CD8-positive, alpha-beta memory T cell (primary cell): ENCODE measurements around the gene RIC8B. TPM values are rescaled to one million over a fixed set of nuclear protein-coding genes. Genes with fewer than 3 reads are reported as not detected.

ENCODE experiments used
- CTCF ChIA-PET: fragments of 350-600 bp; sonication (Branson Sonifier 250); formaldehyde crosslinking; loops from one replicate; lab custom pipeline; 2021; ENCODE audit warnings: antibody characterized with exemption; lab: Charles Lee
- POLR2A ChIA-PET: fragments of 350-600 bp; sonication (Branson Sonifier 250); formaldehyde crosslinking; loops from one replicate; lab custom pipeline; 2021; ENCODE audit warnings: antibody characterized with exemption; lab: Charles Lee
- DNase-seq, 5 donors: peaks; one replicate each; pipeline versions ENCODE4 v3.0.0 to v3.0.0-alpha.2; 2020 to 2022; ENCODE audit warnings: mixed read lengths in 1 of 5
- H3K27ac ChIP-seq: one replicate; pipeline ENCODE4 v1.7.0; 2013; ENCODE audit warnings: low read depth, mild to moderate bottlenecking, low read length, moderate library complexity
- H3K27me3 ChIP-seq: 2 replicates; pipeline ENCODE4 v1.7.0; 2013; ENCODE audit warnings: low read length, mild to moderate bottlenecking; ENCODE audit not compliant: insufficient read depth, poor library complexity, severe bottlenecking
- H3K36me3 ChIP-seq: 2 replicates; pipeline ENCODE4 v1.7.0; 2013; ENCODE audit warnings: mild to moderate bottlenecking, low read length, moderate library complexity; ENCODE audit not compliant: insufficient read depth
- H3K4me1 ChIP-seq: 2 replicates; pipeline ENCODE4 v1.7.0; 2013; ENCODE audit warnings: mild to moderate bottlenecking, low read length, moderate library complexity; ENCODE audit not compliant: insufficient read depth
- H3K4me3 ChIP-seq: 2 replicates; pipeline ENCODE4 v1.7.0; 2013; ENCODE audit warnings: mild to moderate bottlenecking, low read length
- H3K9me3 ChIP-seq: 2 replicates; pipeline ENCODE4 v1.7.0; 2013; ENCODE audit warnings: mild to moderate bottlenecking, low read length
- H3K27ac Mint-ChIP-seq, 8 donors: one replicate each; pipeline ENCODE4 v1.8.0; 2020 to 2021; ENCODE audit warnings: mixed read lengths in 8 of 8, mild to moderate bottlenecking in 6 of 8, inconsistent platforms in 3 of 8, moderate library complexity in 3 of 8
- H3K27me3 Mint-ChIP-seq, 2 donors: one replicate each; pipeline ENCODE4 v1.8.0; 2020 to 2021; ENCODE audit warnings: mixed read lengths in 2 of 2, mild to moderate bottlenecking in 1 of 2, moderate library complexity in 1 of 2
- H3K36me3 Mint-ChIP-seq, 3 donors: one replicate each; pipeline ENCODE4 v1.8.0; 2020 to 2021; ENCODE audit warnings: mixed read lengths in 3 of 3, inconsistent platforms in 1 of 3, mild to moderate bottlenecking in 1 of 3
- H3K4me1 Mint-ChIP-seq, 3 donors: one replicate each; pipeline ENCODE4 v1.8.0; 2020 to 2021; ENCODE audit warnings: mixed read lengths in 3 of 3, inconsistent platforms in 1 of 3, mild to moderate bottlenecking in 1 of 3
- H3K4me3 Mint-ChIP-seq, 7 donors: one replicate each; pipeline ENCODE4 v1.8.0; 2020 to 2021; ENCODE audit warnings: mixed read lengths in 7 of 7, mild to moderate bottlenecking in 6 of 7, moderate library complexity in 4 of 7, inconsistent platforms in 2 of 7
- H3K9me3 Mint-ChIP-seq, 5 donors: one replicate each; pipeline ENCODE4 v1.8.0; 2020 to 2022; ENCODE audit warnings: mixed read lengths in 5 of 5, mild to moderate bottlenecking in 3 of 5, moderate library complexity in 2 of 5, inconsistent platforms in 1 of 5
- polyA plus RNA-seq: library from polyadenylated mRNA; unstranded; fragments of 300-500 nt; fragmentation: Illumina TruSeq; gene quantifications from one replicate; pipeline ENCODE4 v1.2.3, GENCODE V29; 2021
- total RNA-seq, 2 experiments: library from RNA; stranded (reverse); gene quantifications; one replicate each; pipeline ENCODE4 v1.2.3, GENCODE V29; 2021

RIC8B gene
- total and polyA plus RNA-seq, 3 experiments from 2014 or later: 9.9 to 11.2 (median 10.2) TPM

GRCh38 chr12:106847861-106848260 lies 73.4 kb downstream of the RIC8B start:
- Mint-ChIP-seq H3K4me3 (no peak overlapping the region), H3K27me3 (no peaks in the 10 kb centered on the region), H3K36me3 (peaks cover 0 to 24% (median 8%) of the 10 kb centered on the region in 3 donors), H3K27ac (no peak overlapping the region), H3K4me1 (no peaks in the 10 kb centered on the region), H3K9me3 (no peaks in the 10 kb centered on the region)
- no peaks in the 10 kb centered on the region for H3K4me1 ChIP-seq
- CTCF ChIA-PET: no interaction called here
- no peaks in the 10 kb centered on the region for H3K9me3 ChIP-seq
- POLR2A ChIA-PET: no interaction called here
- H3K36me3 ChIP-seq: peaks cover 23% of the 10 kb centered on the region
- DNase-seq: no peak
- H3K27ac ChIP-seq: no peak overlapping the region
- no peak overlapping the region for H3K4me3 ChIP-seq
- no peaks in the 10 kb centered on the region for H3K27me3 ChIP-seq

- H3K27me3 ChIP-seq: no peaks in the 10 kb centered on the region
- no peaks in the 10 kb centered on the region for H3K27me3 Mint-ChIP-seq
- CTCF ChIA-PET: interaction anchor here (1.2 kb wide), 1 partner anchor 9 kb away, joined by 3 read pairs; no protein-coding TSS in a partner anchor
- peaks cover 4 to 5% (median 4%) of the 10 kb centered on the region in 3 donors for H3K4me1 Mint-ChIP-seq
- no peak for DNase-seq
- H3K36me3 ChIP-seq: peaks cover 11% of the 10 kb centered on the region
- H3K36me3 Mint-ChIP-seq: peaks cover 0 to 19% (median 7%) of the 10 kb centered on the region in 3 donors
- no peak overlapping the region for H3K27ac ChIP-seq
- H3K9me3 Mint-ChIP-seq: no peaks in the 10 kb centered on the region
- no peak overlapping the region for H3K27ac Mint-ChIP-seq
- POLR2A ChIA-PET: no interaction called here
- H3K9me3 ChIP-seq: no peaks in the 10 kb centered on the region
- H3K4me3 ChIP-seq: no peak overlapping the region
- no peak overlapping the region for H3K4me3 Mint-ChIP-seq
- peaks cover 8% of the 10 kb centered on the region for H3K4me1 ChIP-seq
These were observed 76.8 kb downstream of the RIC8B start for GRCh38 chr12:106851306-106851705.

GRCh38 chr12:106854723-106855122 lies 80.2 kb downstream of the RIC8B start:
- Mint-ChIP-seq H3K4me3 (peak overlapping the region in 2 of 7 donors; percentile 8 to 14), H3K9me3 (no peaks in the 10 kb centered on the region), H3K36me3 (peaks cover under 1 to 29% (median 9%) of the 10 kb centered on the region in 3 donors), H3K27ac (peak overlapping the region in 2 of 8 donors; percentile 50 to 81), H3K27me3 (no peaks in the 10 kb centered on the region), H3K4me1 (peaks cover 4 to 5% (median 4%) of the 10 kb centered on the region in 3 donors)
- no peaks in the 10 kb centered on the region for H3K9me3 ChIP-seq
- no peak overlapping the region for H3K4me3 ChIP-seq
- no peaks in the 10 kb centered on the region for H3K27me3 ChIP-seq
- H3K27ac ChIP-seq: no peak overlapping the region
- ChIA-PET POLR2A (no interaction called here), CTCF (no interaction called here)
- H3K4me1 ChIP-seq: peaks cover 8% of the 10 kb centered on the region
- peaks cover 8% of the 10 kb centered on the region for H3K36me3 ChIP-seq
- no peak for DNase-seq

GRCh38 chr12:106855221-106855758 lies 80.8 kb downstream of the RIC8B start:
- H3K4me3 Mint-ChIP-seq: no peak overlapping the region
- peaks cover 8% of the 10 kb centered on the region for H3K4me1 ChIP-seq
- no peak overlapping the region for H3K4me3 ChIP-seq
- H3K27me3 ChIP-seq: no peaks in the 10 kb centered on the region
- H3K4me1 Mint-ChIP-seq: peaks cover 4 to 5% (median 4%) of the 10 kb centered on the region in 3 donors
- ChIA-PET CTCF (no interaction called here), POLR2A (no interaction called here)
- H3K9me3 Mint-ChIP-seq: no peaks in the 10 kb centered on the region
- H3K27ac ChIP-seq: no peak overlapping the region
- no peak overlapping the region for H3K27ac Mint-ChIP-seq
- peaks cover 8% of the 10 kb centered on the region for H3K36me3 ChIP-seq
- no peaks in the 10 kb centered on the region for H3K27me3 Mint-ChIP-seq
- DNase-seq: no peak
- H3K9me3 ChIP-seq: no peaks in the 10 kb centered on the region
- H3K36me3 Mint-ChIP-seq: peaks cover 5 to 32% (median 9%) of the 10 kb centered on the region in 3 donors

GRCh38 chr12:106861984-106862916 lies 87.8 kb downstream of the RIC8B start:
- no peak overlapping the region for H3K4me3 ChIP-seq
- Mint-ChIP-seq H3K27me3 (no peaks in the 10 kb centered on the region), H3K27ac (no peak overlapping the region), H3K36me3 (peaks cover 5 to 56% (median 26%) of the 10 kb centered on the region in 3 donors), H3K9me3 (no peaks in the 10 kb centered on the region), H3K4me1 (peaks cover 6 to 27% (median 11%) of the 10 kb centered on the region in 3 donors), H3K4me3 (no peak overlapping the region)
- no peaks in the 10 kb centered on the region for H3K27me3 ChIP-seq
- DNase-seq: no peak
- no peak overlapping the region for H3K27ac ChIP-seq
- no peaks in the 10 kb centered on the region for H3K9me3 ChIP-seq
- H3K36me3 ChIP-seq: peaks cover 4% of the 10 kb centered on the region
- ChIA-PET POLR2A (no interaction called here), CTCF (no interaction called here)
- no peaks in the 10 kb centered on the region for H3K4me1 ChIP-seq

GRCh38 chr12:106863189-106863588 lies 88.7 kb downstream of the RIC8B start:
- no peak for DNase-seq
- Mint-ChIP-seq H3K27me3 (no peaks in the 10 kb centered on the region), H3K9me3 (no peaks in the 10 kb centered on the region), H3K4me1 (peaks cover 9 to 31% (median 11%) of the 10 kb centered on the region in 3 donors), H3K27ac (peak overlapping the region in 1 of 8 donors; percentile 52), H3K4me3 (no peak overlapping the region), H3K36me3 (peaks cover 5 to 60% (median 28%) of the 10 kb centered on the region in 3 donors)
- Histone ChIP-seq H3K27ac (no peak overlapping the region), H3K4me1 (no peaks in the 10 kb centered on the region), H3K4me3 (no peak overlapping the region), H3K27me3 (no peaks in the 10 kb centered on the region), H3K36me3 (peaks cover 4% of the 10 kb centered on the region), H3K9me3 (no peaks in the 10 kb centered on the region)
- ChIA-PET CTCF (no interaction called here), POLR2A (no interaction called here)

- H3K27ac Mint-ChIP-seq: peak overlapping the region in 2 of 8 donors; percentile 2 to 75
- CTCF ChIA-PET: no interaction called here
- no peaks in the 10 kb centered on the region for H3K36me3 ChIP-seq
- no peaks in the 10 kb centered on the region for H3K27me3 ChIP-seq
- H3K4me1 ChIP-seq: no peaks in the 10 kb centered on the region
- H3K9me3 ChIP-seq: no peaks in the 10 kb centered on the region
- H3K4me3 ChIP-seq: no peak overlapping the region
- POLR2A ChIA-PET: no interaction called here
- H3K4me1 Mint-ChIP-seq: peaks cover 11 to 31% (median 12%) of the 10 kb centered on the region in 3 donors
- no peak overlapping the region for H3K4me3 Mint-ChIP-seq
- H3K27me3 Mint-ChIP-seq: no peaks in the 10 kb centered on the region
- no peak for DNase-seq
- peaks cover 0 to 56% (median 26%) of the 10 kb centered on the region in 3 donors for H3K36me3 Mint-ChIP-seq
- no peaks in the 10 kb centered on the region for H3K9me3 Mint-ChIP-seq
- no peak overlapping the region for H3K27ac ChIP-seq
These were observed 91.2 kb downstream of the RIC8B start for GRCh38 chr12:106865683-106866082.
